HG03039 (cell line): Measurements from ENCODE around the gene CC2D2A.
"Not testable (repeated sequence)": the region's sequence is repeated elsewhere in the genome, so short reads cannot be mapped to it uniquely, and the experiment has no call there.

Source experiments
- ATAC-seq: cut with Tn5 transposase; IDR thresholded peaks from one replicate; pipeline ENCODE4 v1.9.1; 2021; ENCODE audit warnings: mild to moderate bottlenecking, moderate library complexity; ENCODE audit not compliant: unreplicated experiment

CC2D2A gene

GRCh38 chr4:15513545-15513944 is 43.9 kb downstream of the CC2D2A start:
- no peak for ATAC-seq

GRCh38 chr4:15515106-15515505 is 45.4 kb downstream of the CC2D2A start:
- no peak for ATAC-seq

GRCh38 chr4:15516494-15516893 is 46.8 kb downstream of the CC2D2A start:
- ATAC-seq, result no peak

- not testable (repeated sequence) for ATAC-seq
These were observed 48.0 kb downstream of the CC2D2A start for GRCh38 chr4:15517681-15518080.

GRCh38 chr4:15521442-15522039 is 51.9 kb downstream of the CC2D2A start:
- no peak for ATAC-seq

- ATAC-seq, result no peak
These were observed 55.4 kb downstream of the CC2D2A start for GRCh38 chr4:15525080-15525479.

- no peak for ATAC-seq
These were observed 57.4 kb downstream of the CC2D2A start for GRCh38 chr4:15526924-15527592.

GRCh38 chr4:15531792-15532191 is 62.1 kb downstream of the CC2D2A start:
- ATAC-seq, result no peak

GRCh38 chr4:15533817-15534216 is 64.1 kb downstream of the CC2D2A start:
- no peak for ATAC-seq

- no peak for ATAC-seq
These were observed 65.9 kb downstream of the CC2D2A start for GRCh38 chr4:15535599-15535998.

GRCh38 chr4:15536552-15537499 is 67.1 kb downstream of the CC2D2A start:
- ATAC-seq, result no peak

- no peak for ATAC-seq
These were observed 72.3 kb downstream of the CC2D2A start for GRCh38 chr4:15541941-15542340.

GRCh38 chr4:15542760-15543159 is 73.1 kb downstream of the CC2D2A start:
- no peak for ATAC-seq

GRCh38 chr4:15543537-15544247 is 74.0 kb downstream of the CC2D2A start:
- ATAC-seq, result no peak

- ATAC-seq, result no peak
These were observed 74.6 kb downstream of the CC2D2A start for GRCh38 chr4:15544248-15544729.

GRCh38 chr4:15545371-15545770 is 75.7 kb downstream of the CC2D2A start:
- no peak for ATAC-seq

GRCh38 chr4:15547392-15547791 is 77.7 kb downstream of the CC2D2A start:
- ATAC-seq, result no peak

GRCh38 chr4:15550491-15550890 is 80.8 kb downstream of the CC2D2A start:
- no peak for ATAC-seq

GRCh38 chr4:15551740-15552446 is 82.2 kb downstream of the CC2D2A start:
- no peak for ATAC-seq
